Measurements from ENCODE around the gene HEG1. TPM values are rescaled to one million over a fixed set of nuclear protein-coding genes. Genes with fewer than 3 reads are reported as not detected.

Gene HEG1
- total and polyA plus RNA-seq, 2 donors (not counting 3 experiments of a cell fraction or from before 2014, with no cell fraction given), result 50.1 to 106 TPM

GRCh38 chr3:125069968-125070745 is 14.4 kb upstream of the HEG1 start:
- no peaks in the 10 kb centered on the region for H3K4me1 ChIP-seq (ENCODE audit: control insufficient read depth, extremely low read depth, insufficient read depth, low read length)
- DNase-seq (ENCODE audit: low read depth, low spot score) (no peak), FAIRE-seq (peak; percentile 35)
- H3K9ac ChIP-seq (replicated peaks; ENCODE audit: extremely low read depth, insufficient read depth, low read length), result no peak overlapping the region
- dilution Hi-C loops (cut with MboI; ENCODE audit: extremely low pct_ligation_motif_present, low sequenced_read_pairs) (no loop called here), intact Hi-C loops (cut with micrococcal nuclease) (no loop called here)
- no TSS peak for BruUV-seq (replicated peaks)
- H2AFZ ChIP-seq (ENCODE audit: low read depth, low read length), result no peak overlapping the region
- H4K20me1 ChIP-seq (replicated peaks; ENCODE audit: control insufficient read depth, extremely low read depth, insufficient read depth, low read length), result no peaks in the 10 kb centered on the region
- no peak overlapping the region for H3K4me3 ChIP-seq (replicated peaks in 1 of 3; ENCODE audit: insufficient read depth in 1 of 3, low read depth in 1 of 3, low read length in 3 of 3)
- no peaks in the 10 kb centered on the region for H3K27me3 ChIP-seq (ENCODE audit: control insufficient read depth in 2 of 2, insufficient read depth in 2 of 2, low read length in 2 of 2)
- no peaks in the 10 kb centered on the region for H3K79me2 ChIP-seq (ENCODE audit: control insufficient read depth, insufficient read depth, low read length)
- TF ChIP-seq MYC (IDR thresholded peaks at IDR 0.05; ENCODE audit: low read depth, low read length) (no peak), FOS (IDR thresholded peaks at IDR 0.05; ENCODE audit: borderline replicate concordance, insufficient read depth, low read length) (no peak), POLR2A (IDR thresholded peaks at IDR 0.05; ENCODE audit: low read depth, low read length) (no peak), EZH2 (IDR thresholded peaks at IDR 0.05; ENCODE audit: borderline replicate concordance, low read depth, low read length, severe bottlenecking) (no peak), POLR2AphosphoS5 (IDR thresholded peaks at IDR 0.05; ENCODE audit: insufficient read depth, low read depth, low read length) (no peak), GATA2 (IDR thresholded peaks at IDR 0.05; ENCODE audit: insufficient read depth, insufficient read length, low read depth, low read length) (no peak), JUN (IDR thresholded peaks at IDR 0.05; ENCODE audit: borderline replicate concordance, insufficient read depth, insufficient read length, low read depth) (no peak), MAX (IDR thresholded peaks at IDR 0.05; ENCODE audit: insufficient read depth, insufficient read length) (no peak)
- TF ChIP-seq, protein P1, sequence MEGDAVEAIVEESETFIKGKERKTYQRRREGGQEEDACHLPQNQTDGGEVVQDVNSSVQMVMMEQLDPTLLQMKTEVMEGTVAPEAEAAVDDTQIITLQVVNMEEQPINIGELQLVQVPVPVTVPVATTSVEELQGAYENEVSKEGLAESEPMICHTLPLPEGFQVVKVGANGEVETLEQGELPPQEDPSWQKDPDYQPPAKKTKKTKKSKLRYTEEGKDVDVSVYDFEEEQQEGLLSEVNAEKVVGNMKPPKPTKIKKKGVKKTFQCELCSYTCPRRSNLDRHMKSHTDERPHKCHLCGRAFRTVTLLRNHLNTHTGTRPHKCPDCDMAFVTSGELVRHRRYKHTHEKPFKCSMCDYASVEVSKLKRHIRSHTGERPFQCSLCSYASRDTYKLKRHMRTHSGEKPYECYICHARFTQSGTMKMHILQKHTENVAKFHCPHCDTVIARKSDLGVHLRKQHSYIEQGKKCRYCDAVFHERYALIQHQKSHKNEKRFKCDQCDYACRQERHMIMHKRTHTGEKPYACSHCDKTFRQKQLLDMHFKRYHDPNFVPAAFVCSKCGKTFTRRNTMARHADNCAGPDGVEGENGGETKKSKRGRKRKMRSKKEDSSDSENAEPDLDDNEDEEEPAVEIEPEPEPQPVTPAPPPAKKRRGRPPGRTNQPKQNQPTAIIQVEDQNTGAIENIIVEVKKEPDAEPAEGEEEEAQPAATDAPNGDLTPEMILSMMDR (IDR thresholded peaks at IDR 0.05; ENCODE audit: extremely low read depth in 1 of 2, insufficient read depth in 1 of 2, low read depth in 1 of 2, low read length in 2 of 2), result no peak
- CTCF ChIA-PET, result interaction anchor here (1.5 to 1.6 kb wide), 2 partner anchors 13 to 14 kb away, joined by 3 to 4 read pairs; no protein-coding TSS in a partner anchor
- no peak overlapping the region for H3K4me2 ChIP-seq (ENCODE audit: insufficient read depth, low read length)
- H3K27ac ChIP-seq (ENCODE audit: insufficient read depth, low read depth, low read length), result no peak overlapping the region
- H3K36me3 ChIP-seq (ENCODE audit: control insufficient read depth in 2 of 2, extremely low read depth in 1 of 2, insufficient read depth in 2 of 2, low read length in 2 of 2), result no peaks in the 10 kb centered on the region
- POLR2A ChIA-PET, result no interaction called here
- H3K9me3 ChIP-seq (replicated peaks; ENCODE audit: control insufficient read depth, insufficient read depth, low read length), result no peaks in the 10 kb centered on the region
- no peaks in the 10 kb centered on the region for H3K9me1 ChIP-seq (replicated peaks; ENCODE audit: control insufficient read depth, extremely low read depth, insufficient read depth, low read length)
